ENCODE results near the gene TMEM51.

Gene TMEM51

DNA sequence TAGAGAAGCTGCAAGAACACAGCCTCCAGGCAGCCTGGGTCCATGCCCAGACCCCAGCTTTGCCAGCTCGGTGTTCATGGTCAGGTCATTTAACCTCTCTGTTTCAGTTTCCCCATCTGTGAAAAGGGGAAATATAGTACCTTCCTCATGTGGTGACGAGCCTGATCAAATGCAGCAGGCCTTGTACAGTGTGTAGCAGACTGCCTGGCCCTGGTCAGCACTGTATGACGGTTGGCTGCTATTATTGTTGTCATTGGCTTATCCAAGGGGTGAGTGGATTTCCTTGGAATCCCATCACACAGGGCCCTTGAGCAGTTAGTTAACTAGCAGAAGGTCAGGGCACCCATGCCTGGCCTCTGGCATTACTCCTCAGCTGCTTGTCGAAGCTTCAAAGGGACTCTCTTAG, 6.6 kb upstream of the TMEM51 start:
- peaks cover 0 to 10% of the 10 kb centered on the region in 2 donors for H3K4me1 ChIP-seq (ENCODE audit: control insufficient read depth in 1 of 2, insufficient read depth in 2 of 2, low read length in 2 of 2)
- H3K27ac ChIP-seq (ENCODE audit: low read length), result no peak overlapping the region
- no peaks in the 10 kb centered on the region for H3K36me3 ChIP-seq (ENCODE audit: control insufficient read depth in 1 of 2, insufficient read depth in 2 of 2, low read length in 2 of 2)
- H3K9me3 ChIP-seq (ENCODE audit: control insufficient read depth in 1 of 2, low read length in 2 of 2), result no peaks in the 10 kb centered on the region
- no peak overlapping the region for H3K4me3 ChIP-seq (ENCODE audit: low read depth in 1 of 2, low read length in 2 of 2)
- H3K27me3 ChIP-seq (ENCODE audit: low read depth, low read length), result no peaks in the 10 kb centered on the region

DNA sequence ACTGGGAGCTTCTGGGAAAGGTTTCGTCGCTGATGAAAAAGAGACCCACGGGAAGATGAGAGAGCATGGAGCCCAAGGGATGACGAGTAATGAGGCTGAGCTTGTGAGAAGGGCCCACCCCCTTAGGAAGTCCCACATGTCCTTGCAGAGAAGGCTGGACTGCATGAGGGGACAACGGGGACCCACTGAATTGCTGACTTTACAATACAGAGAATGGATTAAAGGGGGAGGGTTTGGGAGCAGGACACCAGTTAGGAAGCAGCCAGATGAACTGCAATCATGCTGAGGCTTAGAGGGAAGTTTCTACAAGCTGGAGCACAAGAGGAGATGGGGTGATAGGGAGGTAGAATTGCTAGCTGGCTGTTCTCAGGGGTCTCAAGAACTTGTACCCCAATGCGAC, 5.5 kb upstream of the TMEM51 start:
- H3K4me1 ChIP-seq (ENCODE audit: control insufficient read depth in 1 of 2, insufficient read depth in 2 of 2, low read length in 2 of 2), result peaks cover 0 to 13% of the 10 kb centered on the region in 2 donors
- H3K36me3 ChIP-seq (ENCODE audit: control insufficient read depth in 1 of 2, insufficient read depth in 2 of 2, low read length in 2 of 2), result no peaks in the 10 kb centered on the region
- no peaks in the 10 kb centered on the region for H3K27me3 ChIP-seq (ENCODE audit: low read depth, low read length)
- H3K27ac ChIP-seq (ENCODE audit: low read length), result no peak overlapping the region
- no peaks in the 10 kb centered on the region for H3K9me3 ChIP-seq (ENCODE audit: control insufficient read depth in 1 of 2, low read length in 2 of 2)
- no peak overlapping the region for H3K4me3 ChIP-seq (ENCODE audit: low read depth in 1 of 2, low read length in 2 of 2)

DNA sequence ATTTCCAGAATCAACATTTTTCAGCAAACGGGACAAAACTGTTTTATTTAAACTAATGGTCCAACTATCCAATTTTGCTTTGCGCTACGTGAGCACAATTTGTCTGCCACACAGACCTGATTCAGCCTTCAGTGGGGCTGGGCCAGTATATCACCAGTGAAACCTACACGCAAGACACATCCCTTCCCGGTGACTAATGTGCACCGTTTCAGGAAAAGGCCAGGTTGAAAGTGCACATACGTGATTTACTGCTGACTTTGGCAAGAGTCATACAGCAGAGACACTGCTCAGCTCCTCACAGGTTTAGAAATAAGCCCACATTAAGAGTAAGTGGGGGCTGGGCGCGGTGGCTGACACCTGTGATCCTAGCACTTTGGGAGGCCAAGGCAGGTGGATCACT, 5.1 kb upstream of the TMEM51 start:
- Histone ChIP-seq H3K4me3 (ENCODE audit: low read depth in 1 of 2, low read length in 2 of 2) (no peak overlapping the region), H3K27me3 (ENCODE audit: low read depth, low read length) (no peaks in the 10 kb centered on the region), H3K27ac (ENCODE audit: low read length) (no peak overlapping the region), H3K9me3 (ENCODE audit: control insufficient read depth in 1 of 2, low read length in 2 of 2) (no peaks in the 10 kb centered on the region), H3K4me1 (ENCODE audit: control insufficient read depth in 1 of 2, insufficient read depth in 2 of 2, low read length in 2 of 2) (peaks cover 0 to 13% of the 10 kb centered on the region in 2 donors), H3K36me3 (ENCODE audit: control insufficient read depth in 1 of 2, insufficient read depth in 2 of 2, low read length in 2 of 2) (no peaks in the 10 kb centered on the region)

DNA sequence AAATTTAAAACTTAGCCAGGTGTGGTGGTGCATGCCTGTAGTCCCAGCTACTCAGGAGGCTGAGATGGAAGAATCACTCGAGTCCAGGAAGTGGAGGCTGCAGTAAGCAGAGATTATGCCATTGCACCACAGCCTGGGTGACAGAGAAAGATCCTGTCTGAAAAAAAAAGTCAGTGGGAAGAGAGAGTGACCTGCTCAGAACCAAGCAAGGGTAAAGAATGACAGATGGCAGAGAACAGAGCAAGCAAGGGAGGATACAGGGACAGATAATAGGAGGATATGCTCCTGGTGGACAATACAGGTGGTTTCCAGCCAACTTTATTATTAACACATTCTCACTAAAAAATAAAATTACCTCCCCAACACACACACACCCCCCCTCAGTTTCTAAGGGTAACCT, 4.6 kb upstream of the TMEM51 start:
- no peak overlapping the region for H3K27ac ChIP-seq (ENCODE audit: low read length)

DNA sequence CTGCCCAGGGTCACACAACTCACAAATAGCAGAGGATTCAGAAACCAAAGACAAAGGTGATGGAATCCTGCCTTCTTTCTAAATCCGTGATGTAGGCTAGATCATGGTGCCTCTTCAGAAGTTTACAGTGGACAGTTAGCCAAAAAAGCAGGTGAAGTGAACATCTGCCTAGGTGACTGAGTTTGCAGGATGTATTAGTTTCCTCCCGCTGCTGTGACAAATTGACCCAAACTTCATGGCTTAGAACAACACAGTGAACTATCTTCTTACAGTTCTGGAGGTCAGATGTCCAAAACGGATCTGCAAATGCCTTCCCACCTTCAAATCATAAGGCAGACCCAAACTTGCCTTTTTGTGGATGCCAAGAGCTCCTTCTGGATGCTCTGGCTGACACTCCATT, 3.2 kb upstream of the TMEM51 start:
- H3K36me3 ChIP-seq (ENCODE audit: control insufficient read depth in 1 of 2, insufficient read depth in 2 of 2, low read length in 2 of 2), result no peaks in the 10 kb centered on the region
- no peak overlapping the region for H3K4me3 ChIP-seq (ENCODE audit: low read depth in 1 of 2, low read length in 2 of 2)
- H3K27ac ChIP-seq (ENCODE audit: low read length), result no peak overlapping the region
- no peaks in the 10 kb centered on the region for H3K9me3 ChIP-seq (ENCODE audit: control insufficient read depth in 1 of 2, low read length in 2 of 2)
- H3K27me3 ChIP-seq (ENCODE audit: low read depth, low read length), result no peaks in the 10 kb centered on the region
- peaks cover under 1 to 28% of the 10 kb centered on the region in 2 donors for H3K4me1 ChIP-seq (ENCODE audit: control insufficient read depth in 1 of 2, insufficient read depth in 2 of 2, low read length in 2 of 2)

More for the DNA sequence above, 4.6 kb upstream of the TMEM51 start:
- Histone ChIP-seq H3K27me3 (ENCODE audit: low read depth, low read length) (no peaks in the 10 kb centered on the region), H3K4me3 (ENCODE audit: low read depth in 1 of 2, low read length in 2 of 2) (no peak overlapping the region), H3K4me1 (ENCODE audit: control insufficient read depth in 1 of 2, insufficient read depth in 2 of 2, low read length in 2 of 2) (peaks cover 0 to 14% of the 10 kb centered on the region in 2 donors), H3K36me3 (ENCODE audit: control insufficient read depth in 1 of 2, insufficient read depth in 2 of 2, low read length in 2 of 2) (no peaks in the 10 kb centered on the region), H3K9me3 (ENCODE audit: control insufficient read depth in 1 of 2, low read length in 2 of 2) (no peaks in the 10 kb centered on the region)

DNA sequence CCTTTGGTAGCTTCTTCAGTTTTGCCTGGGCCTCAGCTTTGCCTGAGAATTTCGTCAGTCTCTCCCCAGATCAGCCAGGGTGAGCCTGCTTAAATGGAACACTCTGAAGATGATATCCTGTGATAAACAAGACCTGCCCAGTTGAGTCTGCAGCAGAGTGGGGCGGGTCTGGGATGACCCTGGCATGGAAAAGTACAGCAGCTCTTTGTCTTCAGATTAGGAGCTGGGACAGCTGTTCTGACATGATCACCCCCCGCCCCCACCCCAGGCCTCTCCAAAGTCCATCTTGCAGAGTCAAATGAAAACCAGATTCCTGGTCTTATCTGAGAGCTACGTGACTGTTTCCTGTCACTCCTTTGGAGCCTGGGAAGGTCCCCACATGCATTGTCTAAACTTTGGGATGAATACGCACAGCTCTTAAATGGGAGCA, 2.2 kb upstream of the TMEM51 start:
- peak overlapping the region in 1 of 2 donors; percentile 87 for H3K4me3 ChIP-seq (ENCODE audit: low read depth in 1 of 2, low read length in 2 of 2)
- no peak overlapping the region for H3K27ac ChIP-seq (ENCODE audit: low read length)
- no peaks in the 10 kb centered on the region for H3K9me3 ChIP-seq (ENCODE audit: control insufficient read depth in 1 of 2, low read length in 2 of 2)
- peaks cover 9 to 36% of the 10 kb centered on the region in 2 donors for H3K4me1 ChIP-seq (ENCODE audit: control insufficient read depth in 1 of 2, insufficient read depth in 2 of 2, low read length in 2 of 2)
- no peaks in the 10 kb centered on the region for H3K36me3 ChIP-seq (ENCODE audit: control insufficient read depth in 1 of 2, insufficient read depth in 2 of 2, low read length in 2 of 2)
- no peaks in the 10 kb centered on the region for H3K27me3 ChIP-seq (ENCODE audit: low read depth, low read length)

DNA sequence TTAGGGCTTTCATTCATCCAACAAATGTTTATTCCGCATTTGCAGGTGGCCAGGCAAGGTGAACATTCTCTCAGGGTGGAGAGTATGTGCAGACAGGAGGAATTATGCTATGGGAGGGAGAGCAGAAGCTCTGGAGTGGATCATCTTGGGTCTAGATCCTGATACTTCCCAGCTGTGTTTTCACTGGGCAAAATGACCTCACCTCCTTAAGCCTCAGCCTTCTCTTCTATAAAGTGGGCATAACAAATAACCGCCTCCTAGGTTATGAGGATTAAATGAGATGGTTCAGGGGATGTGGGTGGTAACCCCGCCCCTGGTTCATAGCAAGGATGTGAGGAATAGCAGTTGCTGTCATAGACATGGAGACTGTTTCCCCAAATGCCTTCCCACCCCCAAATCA, 1.7 kb upstream of the TMEM51 start:
- no peaks in the 10 kb centered on the region for H3K36me3 ChIP-seq (ENCODE audit: control insufficient read depth in 1 of 2, insufficient read depth in 2 of 2, low read length in 2 of 2)
- H3K4me1 ChIP-seq (ENCODE audit: control insufficient read depth in 1 of 2, insufficient read depth in 2 of 2, low read length in 2 of 2), result peaks cover 14 to 41% of the 10 kb centered on the region in 2 donors
- H3K9me3 ChIP-seq (ENCODE audit: control insufficient read depth in 1 of 2, low read length in 2 of 2), result no peaks in the 10 kb centered on the region
- no peaks in the 10 kb centered on the region for H3K27me3 ChIP-seq (ENCODE audit: low read depth, low read length)
- no peak overlapping the region for H3K27ac ChIP-seq (ENCODE audit: low read length)
- peak overlapping the region; percentile 74 to 87 for H3K4me3 ChIP-seq (ENCODE audit: low read depth in 1 of 2, low read length in 2 of 2)

DNA sequence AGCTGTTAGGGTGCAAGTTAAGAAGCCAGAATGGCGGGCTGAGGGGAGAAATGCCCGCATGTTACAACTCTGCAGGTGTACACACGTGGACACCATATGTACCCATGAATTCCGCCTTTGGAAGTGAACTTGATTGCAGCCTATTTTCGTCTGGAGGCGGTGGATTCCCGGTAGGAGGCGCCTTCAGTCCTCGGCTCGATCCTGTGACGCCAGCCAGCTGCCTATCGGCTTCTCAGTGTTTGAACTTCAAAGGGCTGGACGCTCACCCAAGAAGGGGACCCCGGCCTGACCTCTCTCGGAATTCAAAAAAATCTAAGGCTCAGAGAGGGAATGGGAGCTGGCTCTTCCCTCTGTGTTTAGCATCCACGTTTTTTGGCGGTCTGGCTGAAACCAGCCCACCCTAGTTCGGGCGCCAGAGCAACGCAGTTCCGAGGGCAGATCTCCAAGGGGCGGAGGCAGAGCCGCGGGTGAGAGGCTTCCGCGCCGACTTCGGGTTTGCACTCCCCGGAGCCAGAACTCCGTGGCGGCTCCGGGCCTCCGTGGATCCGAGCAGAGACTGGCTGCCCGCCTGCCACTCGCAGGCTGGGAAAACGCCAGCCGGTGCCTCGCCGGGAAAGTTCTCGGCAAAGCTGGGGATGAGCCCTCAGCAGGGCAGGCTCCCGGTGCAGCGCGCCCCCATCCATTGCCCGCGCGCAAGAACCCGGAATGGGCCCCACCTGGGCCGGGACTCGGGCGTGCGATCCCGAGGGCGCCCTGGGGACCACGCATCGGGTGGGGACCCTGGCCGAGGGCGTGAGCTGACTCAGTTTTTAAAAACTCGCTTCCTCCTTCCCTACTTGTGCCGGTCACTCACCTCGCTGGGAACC, 996 bp upstream of the TMEM51 start:
- H3K9me3 ChIP-seq (ENCODE audit: control insufficient read depth in 1 of 2, low read length in 2 of 2), result no peaks in the 10 kb centered on the region
- H3K4me1 ChIP-seq (ENCODE audit: control insufficient read depth in 1 of 2, insufficient read depth in 2 of 2, low read length in 2 of 2), result peaks cover 16 to 42% of the 10 kb centered on the region in 2 donors
- H3K36me3 ChIP-seq (ENCODE audit: control insufficient read depth in 1 of 2, insufficient read depth in 2 of 2, low read length in 2 of 2), result no peaks in the 10 kb centered on the region
- H3K27me3 ChIP-seq (ENCODE audit: low read depth, low read length), result no peaks in the 10 kb centered on the region
- H3K27ac ChIP-seq (ENCODE audit: low read length), result peak overlapping the region; percentile 76
- peak overlapping the region; percentile 74 to 87 for H3K4me3 ChIP-seq (ENCODE audit: low read depth in 1 of 2, low read length in 2 of 2)

DNA sequence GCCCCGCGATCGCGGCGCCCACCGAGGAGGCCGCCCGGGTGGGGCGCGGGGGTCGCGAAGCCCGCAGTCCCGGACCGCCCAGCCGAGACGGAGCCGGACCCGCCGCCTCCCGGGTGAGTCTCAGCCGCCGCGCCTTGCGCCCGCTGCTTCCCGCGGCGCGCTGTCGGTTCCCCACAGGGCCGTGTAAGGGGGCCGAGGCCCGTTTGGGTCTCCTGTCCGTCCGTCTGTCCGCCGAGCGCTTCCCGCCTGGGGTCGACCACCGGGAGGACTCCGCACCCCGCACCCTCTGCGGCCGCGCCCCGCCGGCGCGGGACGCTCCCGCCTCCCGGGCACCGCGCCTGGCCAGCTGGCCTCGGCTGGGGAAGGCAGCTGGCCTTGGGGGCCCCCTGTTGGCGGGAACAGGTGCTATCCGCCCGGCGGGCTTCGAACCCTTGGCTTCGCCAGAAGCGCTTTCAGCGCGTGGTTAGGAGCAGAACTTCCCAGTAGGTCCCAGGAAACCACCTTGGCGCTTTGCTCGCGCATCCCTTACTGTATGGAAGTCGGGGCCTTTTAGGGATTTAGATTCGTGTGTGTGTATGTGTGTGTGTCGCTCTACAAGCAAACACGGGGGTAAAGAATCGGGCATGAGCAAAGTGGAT, 414 bp downstream of the TMEM51 start:
- Histone ChIP-seq H3K9me3 (ENCODE audit: control insufficient read depth in 1 of 2, low read length in 2 of 2) (no peaks in the 10 kb centered on the region), H3K4me3 (ENCODE audit: low read depth in 1 of 2, low read length in 2 of 2) (peak overlapping the region; percentile 74 to 87), H3K27me3 (ENCODE audit: low read depth, low read length) (no peaks in the 10 kb centered on the region), H3K27ac (ENCODE audit: low read length) (peak overlapping the region; percentile 75), H3K36me3 (ENCODE audit: control insufficient read depth in 1 of 2, insufficient read depth in 2 of 2, low read length in 2 of 2) (no peaks in the 10 kb centered on the region), H3K4me1 (ENCODE audit: control insufficient read depth in 1 of 2, insufficient read depth in 2 of 2, low read length in 2 of 2) (peaks cover 28 to 51% of the 10 kb centered on the region in 2 donors)

DNA sequence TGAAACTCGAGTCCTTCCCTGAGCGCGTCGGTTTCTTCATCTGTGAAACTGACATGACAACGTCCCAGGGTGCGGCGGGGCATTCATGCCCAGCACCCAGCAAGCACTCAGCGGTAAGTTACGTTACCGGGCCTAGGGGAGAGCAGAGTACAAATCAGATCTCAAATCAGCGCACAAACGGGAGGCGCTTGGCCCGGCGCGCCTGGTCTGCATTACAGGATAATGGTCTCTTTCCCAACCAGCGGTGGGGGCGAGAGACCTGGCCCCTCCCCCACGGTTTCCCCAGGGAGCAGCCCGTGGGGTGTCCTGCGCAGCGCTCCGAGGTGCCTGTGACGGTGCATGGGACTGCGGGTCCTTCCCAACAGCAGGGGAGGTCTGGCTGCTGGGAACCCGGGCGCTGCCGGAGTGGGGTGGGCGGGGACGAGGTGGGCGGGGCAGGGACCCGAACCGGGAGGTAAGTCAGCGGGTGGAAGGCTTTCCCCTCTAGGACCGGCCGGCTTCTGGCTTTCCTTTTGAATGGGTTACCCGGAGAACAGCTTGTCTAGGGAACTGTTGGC, 1.0 kb downstream of the TMEM51 start:
- peak overlapping the region; percentile 75 for H3K27ac ChIP-seq (ENCODE audit: low read length)
- H3K9me3 ChIP-seq (ENCODE audit: control insufficient read depth in 1 of 2, low read length in 2 of 2), result no peaks in the 10 kb centered on the region
- peak overlapping the region; percentile 74 to 87 for H3K4me3 ChIP-seq (ENCODE audit: low read depth in 1 of 2, low read length in 2 of 2)
- H3K36me3 ChIP-seq (ENCODE audit: control insufficient read depth in 1 of 2, insufficient read depth in 2 of 2, low read length in 2 of 2), result no peaks in the 10 kb centered on the region
- peaks cover 28 to 56% of the 10 kb centered on the region in 2 donors for H3K4me1 ChIP-seq (ENCODE audit: control insufficient read depth in 1 of 2, insufficient read depth in 2 of 2, low read length in 2 of 2)
- H3K27me3 ChIP-seq (ENCODE audit: low read depth, low read length), result no peaks in the 10 kb centered on the region

DNA sequence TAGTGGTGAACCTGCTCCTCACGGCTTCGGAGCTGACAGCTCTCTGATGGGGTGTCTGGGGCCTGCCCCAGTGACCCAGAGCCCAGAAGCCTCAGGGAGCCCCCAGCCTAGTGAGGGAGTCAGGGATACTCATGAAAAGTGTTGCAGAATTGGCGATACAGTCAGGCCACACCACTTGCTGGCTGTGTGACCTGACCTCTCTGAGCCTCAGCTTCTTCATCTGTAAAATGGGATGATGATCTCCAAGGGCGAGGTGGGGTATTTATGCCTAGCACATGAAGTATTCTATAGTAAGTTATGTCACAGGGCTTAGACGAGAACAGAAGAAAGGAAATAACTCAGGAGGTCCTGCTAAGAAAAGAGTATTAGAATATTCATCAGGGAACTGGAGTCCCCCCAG, 1.6 kb downstream of the TMEM51 start:
- Histone ChIP-seq H3K9me3 (ENCODE audit: control insufficient read depth in 1 of 2, low read length in 2 of 2) (no peaks in the 10 kb centered on the region), H3K27ac (ENCODE audit: low read length) (no peak overlapping the region), H3K36me3 (ENCODE audit: control insufficient read depth in 1 of 2, insufficient read depth in 2 of 2, low read length in 2 of 2) (no peaks in the 10 kb centered on the region), H3K27me3 (ENCODE audit: low read depth, low read length) (no peaks in the 10 kb centered on the region), H3K4me1 (ENCODE audit: control insufficient read depth in 1 of 2, insufficient read depth in 2 of 2, low read length in 2 of 2) (peaks cover 28 to 56% of the 10 kb centered on the region in 2 donors), H3K4me3 (ENCODE audit: low read depth in 1 of 2, low read length in 2 of 2) (peak overlapping the region; percentile 74 to 87)
